Measurements from ENCODE around the gene STARD8.

STARD8 gene

GRCh38 chrX:68720851-68721250, 73.4 kb downstream of the STARD8 start:
- H3K27me3 ChIP-seq (ENCODE audit: insufficient read depth, low read length) = no peaks in the 10 kb centered on the region
- no peak overlapping the region for H3K4ac ChIP-seq (ENCODE audit: low read depth, low read length)
- no peak for DNase-seq
- H3K36me3 ChIP-seq (ENCODE audit: control insufficient read depth in 1 of 2, insufficient read depth in 2 of 2, low read length in 2 of 2) = peaks cover 53 to 67% of the 10 kb centered on the region in 2 experiments
- H3K27ac ChIP-seq (ENCODE audit: low read depth, low read length) = no peak overlapping the region
- no peak overlapping the region for H4K8ac ChIP-seq (ENCODE audit: low read depth, low read length)
- no CpG with 5 or more reads among the region's 9 CpGs for WGBS (ENCODE audit: extremely low coverage, insufficient coverage, insufficient read length)
- H3K9ac ChIP-seq (ENCODE audit: low read length) = no peak overlapping the region
- no peak overlapping the region for H2BK12ac ChIP-seq (ENCODE audit: low read length)
- no peak overlapping the region for H3K4me2 ChIP-seq (ENCODE audit: low read length)
- no peak overlapping the region for H2BK5ac ChIP-seq (ENCODE audit: low read depth, low read length, poor library complexity)
- H3K79me1 ChIP-seq (ENCODE audit: low read length) = no peaks in the 10 kb centered on the region
- no peak overlapping the region for H3K4me3 ChIP-seq (ENCODE audit: low read depth, low read length)
- peaks cover 2% of the 10 kb centered on the region for H3K9me3 ChIP-seq (ENCODE audit: insufficient read depth, low read depth, low read length)
- H3K23ac ChIP-seq (ENCODE audit: low read length) = no peak overlapping the region
- no peak overlapping the region for H3K18ac ChIP-seq (ENCODE audit: low read length)
- no peak overlapping the region for H3K14ac ChIP-seq (ENCODE audit: low read length)
- H2BK120ac ChIP-seq (ENCODE audit: insufficient read depth, low read length, poor library complexity) = no peak overlapping the region
- H3K4me1 ChIP-seq (ENCODE audit: control insufficient read depth in 1 of 2, insufficient read depth in 2 of 2, low read length in 2 of 2) = no peaks in the 10 kb centered on the region
- no peak overlapping the region for H4K12ac ChIP-seq (ENCODE audit: low read depth, low read length)
- no peak overlapping the region for H4K91ac ChIP-seq (ENCODE audit: low read depth, low read length)
- H2AK5ac ChIP-seq (ENCODE audit: low read length) = no peak overlapping the region
- H2AFZ ChIP-seq (ENCODE audit: insufficient read depth, low read length, poor library complexity) = no peak overlapping the region
- no peaks in the 10 kb centered on the region for H3K79me2 ChIP-seq (ENCODE audit: control insufficient read depth, insufficient read depth, low read length, poor library complexity)

GRCh38 chrX:68721546-68721945, 74.1 kb downstream of the STARD8 start:
- H4K91ac ChIP-seq (ENCODE audit: low read depth, low read length) = no peak overlapping the region
- H3K4ac ChIP-seq (ENCODE audit: low read depth, low read length) = no peak overlapping the region
- H2BK5ac ChIP-seq (ENCODE audit: low read depth, low read length, poor library complexity) = no peak overlapping the region
- peaks cover 2% of the 10 kb centered on the region for H3K9me3 ChIP-seq (ENCODE audit: insufficient read depth, low read depth, low read length)
- no peak overlapping the region for H4K8ac ChIP-seq (ENCODE audit: low read depth, low read length)
- no peaks in the 10 kb centered on the region for H3K4me1 ChIP-seq (ENCODE audit: control insufficient read depth in 1 of 2, insufficient read depth in 2 of 2, low read length in 2 of 2)
- no CpG with 5 or more reads among the region's 7 CpGs for WGBS (ENCODE audit: extremely low coverage, insufficient coverage, insufficient read length)
- no peaks in the 10 kb centered on the region for H3K79me1 ChIP-seq (ENCODE audit: low read length)
- no peak overlapping the region for H2BK120ac ChIP-seq (ENCODE audit: insufficient read depth, low read length, poor library complexity)
- no peak overlapping the region for H3K9ac ChIP-seq (ENCODE audit: low read length)
- no peak overlapping the region for H2BK12ac ChIP-seq (ENCODE audit: low read length)
- no peak overlapping the region for H3K27ac ChIP-seq (ENCODE audit: low read depth, low read length)
- H4K12ac ChIP-seq (ENCODE audit: low read depth, low read length) = no peak overlapping the region
- no peaks in the 10 kb centered on the region for H3K79me2 ChIP-seq (ENCODE audit: control insufficient read depth, insufficient read depth, low read length, poor library complexity)
- no peak overlapping the region for H3K4me2 ChIP-seq (ENCODE audit: low read length)
- peaks cover 53 to 67% of the 10 kb centered on the region in 2 experiments for H3K36me3 ChIP-seq (ENCODE audit: control insufficient read depth in 1 of 2, insufficient read depth in 2 of 2, low read length in 2 of 2)
- no peak overlapping the region for H3K14ac ChIP-seq (ENCODE audit: low read length)
- no peak overlapping the region for H3K23ac ChIP-seq (ENCODE audit: low read length)
- no peak for DNase-seq
- no peak overlapping the region for H2AFZ ChIP-seq (ENCODE audit: insufficient read depth, low read length, poor library complexity)
- no peak overlapping the region for H3K4me3 ChIP-seq (ENCODE audit: low read depth, low read length)
- H2AK5ac ChIP-seq (ENCODE audit: low read length) = no peak overlapping the region
- H3K18ac ChIP-seq (ENCODE audit: low read length) = no peak overlapping the region
- H3K27me3 ChIP-seq (ENCODE audit: insufficient read depth, low read length) = no peaks in the 10 kb centered on the region

GRCh38 chrX:68721991-68722860, 74.8 kb downstream of the STARD8 start:
- Histone ChIP-seq H3K4me1 (ENCODE audit: control insufficient read depth in 1 of 2, insufficient read depth in 2 of 2, low read length in 2 of 2) (no peaks in the 10 kb centered on the region), H2BK12ac (ENCODE audit: low read length) (no peak overlapping the region)
- WGBS (ENCODE audit: extremely low coverage, insufficient coverage, insufficient read length) = no CpG with 5 or more reads among the region's 16 CpGs

GRCh38 chrX:68723491-68724155, 76.2 kb downstream of the STARD8 start:
- Histone ChIP-seq H4K8ac (ENCODE audit: low read depth, low read length) (no peak overlapping the region), H3K9me3 (ENCODE audit: insufficient read depth, low read depth, low read length) (peaks cover 2% of the 10 kb centered on the region), H2BK120ac (ENCODE audit: insufficient read depth, low read length, poor library complexity) (no peak overlapping the region), H3K79me2 (ENCODE audit: control insufficient read depth, insufficient read depth, low read length, poor library complexity) (no peaks in the 10 kb centered on the region), H3K4me1 (ENCODE audit: control insufficient read depth in 1 of 2, insufficient read depth in 2 of 2, low read length in 2 of 2) (no peaks in the 10 kb centered on the region), H3K27me3 (ENCODE audit: insufficient read depth, low read length) (no peaks in the 10 kb centered on the region), H3K36me3 (ENCODE audit: control insufficient read depth in 1 of 2, insufficient read depth in 2 of 2, low read length in 2 of 2) (peaks cover 35 to 54% of the 10 kb centered on the region in 2 experiments), H3K4me3 (ENCODE audit: low read depth, low read length) (no peak overlapping the region), H2AK5ac (ENCODE audit: low read length) (no peak overlapping the region), H3K23ac (ENCODE audit: low read length) (no peak overlapping the region), H3K4me2 (ENCODE audit: low read length) (no peak overlapping the region), H4K91ac (ENCODE audit: low read depth, low read length) (no peak overlapping the region), H4K12ac (ENCODE audit: low read depth, low read length) (no peak overlapping the region), H3K4ac (ENCODE audit: low read depth, low read length) (no peak overlapping the region), H3K27ac (ENCODE audit: low read depth, low read length) (no peak overlapping the region), H2BK5ac (ENCODE audit: low read depth, low read length, poor library complexity) (no peak overlapping the region), H2BK12ac (ENCODE audit: low read length) (no peak overlapping the region), H3K14ac (ENCODE audit: low read length) (no peak overlapping the region), H3K9ac (ENCODE audit: low read length) (no peak overlapping the region), H2AFZ (ENCODE audit: insufficient read depth, low read length, poor library complexity) (no peak overlapping the region), H3K79me1 (ENCODE audit: low read length) (no peaks in the 10 kb centered on the region), H3K18ac (ENCODE audit: low read length) (no peak overlapping the region)
- no peak for DNase-seq
- no CpG with 5 or more reads among the region's 24 CpGs for WGBS (ENCODE audit: extremely low coverage, insufficient coverage, insufficient read length)

More at GRCh38 chrX:68721991-68722860, 74.8 kb downstream of the STARD8 start:
- peaks cover 48 to 63% of the 10 kb centered on the region in 2 experiments for H3K36me3 ChIP-seq (ENCODE audit: control insufficient read depth in 1 of 2, insufficient read depth in 2 of 2, low read length in 2 of 2)
- no peak overlapping the region for H2BK120ac ChIP-seq (ENCODE audit: insufficient read depth, low read length, poor library complexity)
- no peaks in the 10 kb centered on the region for H3K79me2 ChIP-seq (ENCODE audit: control insufficient read depth, insufficient read depth, low read length, poor library complexity)
- no peak overlapping the region for H3K18ac ChIP-seq (ENCODE audit: low read length)
- no peak for DNase-seq
- H3K23ac ChIP-seq (ENCODE audit: low read length) = no peak overlapping the region
- no peak overlapping the region for H2AK5ac ChIP-seq (ENCODE audit: low read length)
- H4K91ac ChIP-seq (ENCODE audit: low read depth, low read length) = no peak overlapping the region
- H3K14ac ChIP-seq (ENCODE audit: low read length) = no peak overlapping the region
- no peaks in the 10 kb centered on the region for H3K27me3 ChIP-seq (ENCODE audit: insufficient read depth, low read length)
- no peak overlapping the region for H3K4ac ChIP-seq (ENCODE audit: low read depth, low read length)
- H3K9me3 ChIP-seq (ENCODE audit: insufficient read depth, low read depth, low read length) = peaks cover 2% of the 10 kb centered on the region
- H3K9ac ChIP-seq (ENCODE audit: low read length) = no peak overlapping the region
- H3K79me1 ChIP-seq (ENCODE audit: low read length) = no peaks in the 10 kb centered on the region
- no peak overlapping the region for H3K4me2 ChIP-seq (ENCODE audit: low read length)
- no peak overlapping the region for H4K8ac ChIP-seq (ENCODE audit: low read depth, low read length)
- no peak overlapping the region for H3K27ac ChIP-seq (ENCODE audit: low read depth, low read length)
- H2AFZ ChIP-seq (ENCODE audit: insufficient read depth, low read length, poor library complexity) = no peak overlapping the region
- no peak overlapping the region for H4K12ac ChIP-seq (ENCODE audit: low read depth, low read length)
- no peak overlapping the region for H2BK5ac ChIP-seq (ENCODE audit: low read depth, low read length, poor library complexity)
- no peak overlapping the region for H3K4me3 ChIP-seq (ENCODE audit: low read depth, low read length)
